Measurements from ENCODE around the gene MYH13.
"Not testable (repeated sequence)": the region's sequence is repeated elsewhere in the genome, so short reads cannot be mapped to it uniquely, and the experiment has no call there.

The MYH13 gene

DNA sequence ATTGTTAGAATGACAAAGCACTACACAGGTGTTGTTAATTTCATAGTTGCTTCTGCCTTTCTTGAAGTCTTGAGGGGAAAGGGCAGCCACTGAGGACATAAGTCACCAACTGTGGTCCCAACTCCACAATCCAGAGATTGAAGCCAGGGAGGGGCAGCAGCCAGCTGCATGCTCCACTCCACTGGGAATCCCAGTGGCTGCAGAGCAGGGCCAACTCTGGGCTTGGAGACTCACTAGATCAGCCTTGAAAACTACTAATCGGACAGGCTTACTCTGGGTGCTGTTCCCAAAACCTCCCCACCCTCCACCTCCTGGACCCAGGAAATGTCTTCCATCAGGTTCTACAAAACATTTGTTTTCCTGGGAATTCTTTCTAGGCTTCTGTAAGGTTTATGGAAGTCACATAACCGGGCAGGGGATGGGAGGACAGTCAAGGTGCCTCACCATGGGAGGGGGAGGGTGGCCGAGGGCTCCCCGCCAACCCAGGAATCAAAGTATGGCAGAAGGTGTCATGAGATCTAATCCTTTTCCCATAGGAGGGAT is 68.0 kb downstream of the MYH13 start:
- no peak for DNase-seq (ENCODE audit: low read depth)

DNA sequence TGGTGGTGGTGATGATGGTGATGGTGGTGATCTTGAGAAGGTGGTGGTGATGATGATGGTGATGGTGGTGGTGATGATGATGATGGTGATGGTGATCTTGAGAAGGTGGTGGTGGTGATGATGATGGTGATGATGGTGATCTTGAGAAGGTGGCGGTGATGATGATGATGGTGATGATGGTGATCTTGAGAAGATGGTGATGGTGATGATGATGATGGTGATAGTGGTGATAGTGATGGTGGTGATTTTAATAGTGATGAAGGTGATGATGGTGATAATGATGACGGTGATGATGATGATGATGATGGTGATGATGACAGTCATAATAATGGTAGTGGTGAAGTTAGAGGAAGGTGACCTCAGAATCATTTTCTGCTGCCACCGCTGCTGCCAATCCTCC is 75.1 kb downstream of the MYH13 start:
- no peak for DNase-seq (ENCODE audit: low read depth)

DNA sequence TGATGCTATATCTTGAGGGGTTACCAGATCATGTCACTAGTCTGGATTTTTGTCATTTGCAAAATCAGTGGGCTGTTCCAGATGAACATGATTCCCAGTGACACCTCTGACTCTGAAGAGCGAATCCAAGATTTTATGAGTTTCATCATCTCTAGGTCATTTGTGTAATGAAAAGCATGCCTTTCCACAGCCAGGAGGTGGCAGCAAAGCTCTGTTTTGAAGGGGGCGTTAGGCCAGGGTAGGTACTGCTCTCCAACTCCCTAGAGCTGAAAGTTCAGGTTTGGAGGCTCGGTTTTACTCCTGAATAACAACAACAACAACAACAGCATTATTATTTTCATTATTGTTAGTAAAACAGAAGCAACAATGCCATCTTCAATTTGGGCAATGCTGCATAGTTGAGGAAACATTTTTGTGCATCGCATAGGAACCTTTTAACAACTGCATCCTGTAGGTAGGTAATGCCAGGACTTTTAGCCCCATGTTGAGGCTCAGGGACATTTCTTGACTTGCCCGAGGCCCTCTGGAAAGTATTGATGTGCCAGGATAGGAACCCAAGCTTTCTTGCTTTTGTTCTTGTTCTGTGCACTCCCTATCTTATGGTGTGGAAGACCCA is 77.0 kb downstream of the MYH13 start:
- DNase-seq (ENCODE audit: low read depth): peak; percentile 52

DNA sequence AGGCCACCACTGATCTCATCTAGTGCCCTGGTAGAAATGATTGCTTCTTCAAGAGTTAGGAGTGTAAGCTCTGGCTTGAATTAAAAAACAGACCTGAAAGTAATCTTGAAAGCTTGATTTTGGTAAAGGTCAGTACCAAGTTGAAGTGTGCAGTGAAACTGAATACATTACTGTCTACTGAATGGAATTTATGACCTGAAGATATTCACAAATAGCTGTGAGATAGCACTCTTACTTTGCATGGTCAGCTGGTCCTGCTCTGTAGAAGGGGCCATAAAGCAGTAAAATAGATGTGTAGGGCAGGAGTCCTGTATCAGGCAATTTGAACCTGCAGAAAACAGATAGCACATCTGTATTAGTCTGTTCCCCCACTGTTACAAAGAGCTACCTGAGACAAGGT is 78.6 kb downstream of the MYH13 start:
- DNase-seq (ENCODE audit: low read depth): no peak

DNA sequence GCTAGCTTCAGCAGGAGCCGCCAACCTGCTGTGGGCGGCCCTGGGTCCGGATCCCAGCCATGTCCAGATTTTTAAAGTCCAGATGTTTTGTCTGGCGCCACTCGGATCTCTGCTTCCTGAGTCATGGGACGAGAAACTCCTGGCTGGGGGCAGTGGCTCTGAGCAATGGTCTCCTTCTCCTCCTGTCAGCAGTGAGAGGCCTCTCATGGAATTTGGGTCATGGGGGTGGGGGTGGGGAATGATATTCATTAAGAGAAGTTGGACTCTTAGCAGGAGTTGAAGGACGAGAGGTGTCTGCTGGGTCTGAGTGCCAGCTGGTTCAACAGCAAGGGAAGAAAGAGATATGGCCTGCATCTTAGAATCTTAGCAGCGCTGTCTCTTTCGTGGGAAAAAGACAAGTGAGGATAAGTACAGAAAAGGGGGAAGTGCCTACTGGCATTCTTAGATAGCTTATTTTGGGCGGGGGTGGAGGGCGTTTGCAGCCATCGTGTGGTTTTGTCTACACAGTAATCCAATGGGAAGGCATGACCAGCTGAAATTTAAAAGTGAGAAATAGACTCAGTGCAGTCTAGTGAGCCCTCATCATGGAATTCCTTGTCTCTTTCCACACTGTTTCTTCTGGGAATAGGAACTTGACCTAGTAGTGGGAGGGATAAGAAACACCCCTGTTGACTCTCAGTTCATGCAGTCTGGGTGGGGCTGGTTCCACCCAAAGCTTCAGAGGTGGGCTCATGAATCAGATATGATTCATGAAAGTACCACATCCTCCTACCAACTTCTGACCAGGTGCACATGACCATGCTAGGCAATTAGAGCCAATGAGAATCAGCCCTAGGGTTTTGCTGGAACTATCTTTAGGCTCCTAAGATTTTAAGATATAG is 80.5 kb downstream of the MYH13 start:
- DNase-seq (ENCODE audit: low read depth): no peak

DNA sequence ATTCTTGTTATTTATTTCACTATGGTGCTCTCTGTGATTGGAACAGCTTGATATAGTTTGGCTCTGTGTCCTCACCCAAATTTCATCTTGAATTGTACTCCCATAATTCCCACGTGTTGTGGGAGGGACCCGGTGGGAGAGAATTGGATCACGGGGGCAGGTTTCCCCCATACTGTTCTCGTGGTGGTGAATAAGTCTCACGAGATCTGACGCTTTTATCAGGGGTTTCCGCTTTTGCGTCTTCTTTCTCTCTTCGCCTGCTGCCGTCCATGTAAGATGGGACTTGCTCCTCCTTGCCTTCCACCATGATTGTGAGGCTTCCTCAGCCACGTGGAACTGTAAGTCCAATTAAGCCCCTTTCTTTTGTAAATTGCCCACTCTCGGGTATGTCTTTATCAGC is 81.2 kb downstream of the MYH13 start:
- DNase-seq (ENCODE audit: low read depth): not testable (repeated sequence)

DNA sequence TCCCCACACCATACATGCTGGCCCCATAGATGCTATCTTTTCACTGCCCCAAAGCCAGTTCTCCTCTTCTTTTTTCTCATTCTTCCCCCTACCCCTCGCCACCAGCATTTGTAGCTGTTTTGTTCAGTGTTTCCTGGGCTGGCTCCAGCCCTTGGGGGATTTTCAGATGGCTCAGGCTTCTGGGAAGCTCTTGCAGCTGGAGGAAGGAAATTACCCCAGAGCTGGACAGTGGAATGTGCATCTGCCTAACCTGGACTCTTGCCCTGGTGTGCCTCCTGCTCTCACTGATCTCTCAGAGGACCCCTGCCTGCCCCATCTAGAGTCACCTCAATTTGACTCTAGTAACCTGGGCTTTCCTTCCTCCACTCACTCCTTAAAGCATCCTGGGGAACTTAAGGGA is 82.8 kb downstream of the MYH13 start:
- DNase-seq (ENCODE audit: low read depth): no peak

DNA sequence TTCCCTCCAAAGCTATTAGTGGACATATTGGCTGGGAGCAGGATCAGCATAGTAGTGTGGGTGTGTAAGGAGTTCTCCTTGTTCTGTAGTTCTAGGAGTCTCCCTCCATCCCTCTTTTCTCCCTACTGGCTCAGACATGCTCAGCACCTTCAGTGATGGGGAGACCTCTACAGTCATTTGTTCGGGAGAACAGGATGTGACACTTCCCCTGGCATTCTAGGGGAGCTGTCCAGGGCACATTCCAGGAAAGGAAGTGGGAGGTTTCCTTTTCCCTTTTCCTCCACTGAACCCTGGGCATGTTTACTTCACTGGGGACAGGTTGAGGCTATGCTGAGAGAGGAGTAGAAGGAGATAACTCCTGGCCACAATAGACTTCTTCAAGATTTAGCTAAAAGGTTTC is 86.5 kb downstream of the MYH13 start:
- no peak for DNase-seq (ENCODE audit: low read depth)

DNA sequence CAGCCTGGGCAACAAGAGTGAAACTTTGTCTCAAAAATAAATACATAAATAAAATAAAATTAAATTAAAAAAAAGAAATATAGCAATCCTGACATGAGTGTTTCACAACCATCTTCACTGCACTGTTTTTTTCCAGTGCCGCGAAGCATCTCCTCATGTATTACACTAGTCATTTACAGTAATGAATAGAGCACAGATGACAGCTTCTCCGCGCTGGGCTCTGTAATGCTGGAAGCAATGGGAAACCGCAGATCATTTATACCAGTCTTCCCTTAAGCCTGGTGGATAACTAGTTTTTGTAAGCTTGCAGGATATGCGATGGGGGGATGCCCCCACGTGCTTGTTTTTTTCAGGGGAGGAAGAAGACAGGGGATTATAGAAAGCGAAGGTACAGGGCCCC is 86.9 kb downstream of the MYH13 start:
- no peak for DNase-seq (ENCODE audit: low read depth)

DNA sequence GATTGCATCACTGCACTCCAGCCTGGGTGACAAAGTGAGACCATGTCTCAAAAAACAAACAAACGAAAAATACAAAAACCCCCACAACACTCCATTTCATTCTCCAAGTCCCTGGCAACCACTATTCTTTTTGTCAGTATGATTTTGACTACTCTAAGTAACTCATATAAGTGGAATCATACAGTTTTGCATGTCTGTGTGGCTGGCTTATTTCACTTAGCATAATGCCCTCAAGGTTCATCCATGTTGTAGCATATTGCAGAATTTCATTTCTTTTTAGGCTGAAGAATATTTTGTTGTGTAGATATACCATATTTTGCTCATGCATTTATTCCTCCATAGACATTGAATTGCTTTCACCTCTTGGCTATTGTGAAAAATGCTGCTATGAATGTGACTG is 92.7 kb downstream of the MYH13 start:
- no peak for DNase-seq (ENCODE audit: low read depth)

DNA sequence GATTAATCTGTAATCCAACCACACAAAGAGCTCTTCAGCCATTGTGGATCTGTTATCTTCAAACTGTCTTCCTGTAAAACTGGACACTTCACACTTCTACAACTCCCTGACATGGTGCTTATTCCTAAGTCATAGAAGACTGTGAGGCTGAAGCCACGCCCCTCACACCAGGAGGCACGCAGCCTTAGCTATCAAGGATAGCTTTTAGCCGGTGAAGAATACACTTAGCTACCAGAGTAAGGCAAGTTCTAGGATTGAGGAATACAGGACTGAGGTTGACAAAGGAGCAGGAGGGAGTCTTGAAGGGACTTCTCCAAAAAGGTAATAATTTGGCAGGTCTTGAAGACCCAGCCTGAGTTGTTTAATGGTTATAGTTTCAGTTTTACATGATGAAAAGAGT is 94.6 kb downstream of the MYH13 start:
- DNase-seq (ENCODE audit: low read depth): no peak

DNA sequence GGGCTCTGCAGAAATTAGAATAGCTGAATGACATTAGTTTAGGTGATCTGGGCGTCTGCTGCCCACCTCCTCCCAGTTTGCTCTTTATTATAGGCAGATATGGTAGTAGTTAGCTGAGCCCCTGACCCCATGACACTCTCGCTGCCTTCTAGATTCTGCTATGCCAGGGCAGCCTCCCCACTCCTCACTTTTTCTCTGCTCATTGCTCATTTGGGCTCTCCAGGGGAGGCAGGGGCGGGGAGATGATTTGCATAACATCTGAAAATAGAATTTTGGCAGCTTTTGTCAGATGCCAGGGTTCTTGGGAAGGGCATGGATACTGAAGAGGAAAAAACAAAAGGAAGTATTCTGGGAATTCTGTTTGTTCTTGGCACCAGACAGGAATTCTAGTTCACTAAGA is 96.4 kb downstream of the MYH13 start:
- DNase-seq (ENCODE audit: low read depth): no peak

DNA sequence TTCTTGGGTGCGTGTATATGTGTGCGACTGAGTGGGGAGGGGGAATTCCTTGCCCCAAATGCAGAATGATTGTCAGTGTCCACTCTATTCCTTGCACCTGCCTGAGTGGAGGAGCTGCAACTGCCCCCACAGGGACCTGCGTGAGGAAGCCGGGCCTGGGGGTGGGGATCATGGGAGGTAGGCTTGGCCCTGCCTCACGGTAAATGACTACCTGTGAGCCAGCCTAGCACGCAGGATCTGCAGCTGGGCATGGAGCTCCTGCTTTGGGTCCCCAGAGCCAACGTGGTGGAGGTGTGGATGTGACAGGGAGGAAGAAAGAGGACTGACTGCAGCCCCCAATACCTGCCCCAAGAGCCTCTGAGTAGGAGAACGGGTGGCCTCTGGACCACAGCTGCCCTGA is 97.4 kb downstream of the MYH13 start:
- DNase-seq (ENCODE audit: low read depth): no peak

DNA sequence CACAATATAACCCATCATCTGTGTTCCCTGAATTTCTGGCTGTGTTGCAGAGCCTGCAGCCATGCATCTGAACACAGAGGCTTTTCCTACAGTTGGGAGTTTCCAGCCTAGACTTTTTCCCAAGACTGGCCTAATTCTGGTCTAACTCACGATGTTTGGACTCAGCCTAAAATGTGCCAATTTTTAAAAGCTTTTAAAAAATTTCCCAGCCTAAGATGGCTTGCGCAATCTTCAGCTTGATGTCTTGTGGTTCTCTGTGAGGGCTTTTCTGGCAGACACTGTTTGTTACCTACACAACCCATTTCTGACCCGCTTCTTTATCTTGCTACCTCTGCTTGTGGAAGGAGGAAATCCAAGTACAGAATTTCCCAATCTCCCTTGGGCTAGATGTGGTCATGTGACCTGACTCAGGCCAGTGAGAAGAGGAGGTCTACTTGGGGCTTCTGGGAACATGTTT is 101.7 kb downstream of the MYH13 start:
- DNase-seq (ENCODE audit: low read depth): peak; percentile 17

DNA sequence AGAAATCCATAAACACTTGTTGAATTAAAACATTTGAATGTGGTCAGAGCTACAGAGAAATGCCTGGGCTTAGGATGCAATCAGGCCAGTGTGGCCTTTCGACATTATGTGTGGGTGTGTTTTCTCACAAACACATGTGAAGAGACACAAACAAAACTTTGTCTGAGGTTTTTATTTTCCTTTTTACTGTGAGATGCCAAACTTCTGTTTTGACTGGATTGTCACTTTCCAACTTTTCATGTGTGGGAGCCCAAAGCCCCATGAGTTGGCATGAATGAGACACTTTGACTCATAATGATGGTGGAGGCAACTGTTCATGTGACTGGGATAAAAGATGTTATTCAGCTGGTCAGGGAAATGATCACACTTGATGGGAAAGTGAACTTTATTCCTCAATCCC is 102.5 kb downstream of the MYH13 start:
- DNase-seq (ENCODE audit: low read depth): no peak

DNA sequence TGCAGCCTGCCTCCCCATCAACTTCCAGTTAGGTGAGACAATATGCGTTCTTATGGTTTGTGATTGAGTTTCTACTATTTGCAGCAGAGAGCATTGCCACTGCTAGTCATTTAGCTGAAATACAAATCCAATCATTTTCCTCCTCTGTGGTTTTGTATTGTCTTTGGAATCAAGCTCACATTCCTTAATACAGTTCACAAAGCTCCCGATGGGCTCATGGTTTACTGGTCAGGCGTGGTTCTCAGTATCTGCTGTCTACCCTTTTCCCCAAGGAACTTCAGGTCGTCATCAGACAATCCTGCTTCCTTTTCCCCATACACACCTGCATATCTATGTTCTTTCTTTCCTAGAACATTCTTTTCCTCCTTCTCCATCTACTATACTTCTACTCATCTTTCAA is 104.8 kb downstream of the MYH13 start:
- DNase-seq (ENCODE audit: low read depth): no peak

DNA sequence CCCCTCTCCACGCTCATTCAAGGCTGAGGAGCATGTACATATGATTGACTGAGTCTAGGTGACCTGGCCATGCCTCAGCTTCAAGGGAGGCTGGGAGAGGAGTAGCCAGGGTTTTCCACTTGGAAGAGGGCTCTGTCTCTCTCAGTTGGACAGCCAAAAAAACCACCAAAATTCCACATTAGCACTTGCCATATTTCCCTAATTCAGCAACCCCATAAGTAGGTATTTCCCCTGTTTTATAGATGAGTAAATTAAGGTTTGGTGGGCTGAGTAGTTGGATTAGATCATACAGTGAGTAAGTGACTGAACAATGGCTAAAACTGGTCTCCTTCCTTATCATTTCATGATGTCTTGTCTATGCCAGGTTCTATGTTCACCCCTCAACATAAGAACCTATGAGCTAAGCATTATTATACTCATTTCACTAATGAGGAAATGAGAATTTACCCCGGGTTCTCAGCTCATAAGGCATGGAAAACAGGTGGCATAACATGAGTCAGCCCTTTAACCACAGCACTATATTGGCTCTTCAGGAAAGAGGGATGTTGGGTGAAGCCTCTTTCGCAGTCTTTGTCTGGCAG is 106.4 kb downstream of the MYH13 start:
- DNase-seq (ENCODE audit: low read depth): no peak

DNA sequence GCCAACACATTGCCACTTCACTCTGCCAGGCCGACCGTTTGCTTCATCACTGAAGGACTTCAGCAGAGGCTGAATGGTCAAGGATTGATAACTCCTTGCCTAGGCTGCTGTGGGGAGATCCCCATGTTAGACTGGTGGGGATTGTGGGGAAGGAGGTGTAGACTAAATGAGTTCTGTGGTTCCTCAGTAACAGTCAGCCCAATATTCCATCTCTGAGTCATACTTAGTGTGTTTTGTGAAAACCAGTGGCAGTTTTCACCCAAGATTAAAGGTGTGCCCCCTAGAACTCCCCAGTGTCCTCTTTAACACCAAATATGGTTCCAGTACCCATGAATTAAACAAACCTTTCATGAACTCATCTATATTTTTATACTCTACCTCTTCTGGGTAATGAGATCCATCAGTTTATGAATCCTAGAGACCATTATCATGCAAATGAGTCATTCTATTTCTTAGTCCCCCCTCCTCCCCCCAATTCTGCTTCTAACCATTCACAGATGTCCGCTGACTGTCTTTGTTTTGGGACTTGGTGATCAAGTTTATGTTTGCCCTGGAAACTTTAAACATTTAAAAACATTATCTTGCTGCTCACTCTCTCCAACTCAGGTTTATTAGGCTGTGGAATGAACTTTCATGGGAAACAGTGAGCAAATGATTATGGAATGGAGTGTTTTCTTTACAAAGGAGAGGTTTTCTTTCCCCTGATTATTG is 107.6 kb downstream of the MYH13 start:
- no peak for DNase-seq (ENCODE audit: low read depth)

DNA sequence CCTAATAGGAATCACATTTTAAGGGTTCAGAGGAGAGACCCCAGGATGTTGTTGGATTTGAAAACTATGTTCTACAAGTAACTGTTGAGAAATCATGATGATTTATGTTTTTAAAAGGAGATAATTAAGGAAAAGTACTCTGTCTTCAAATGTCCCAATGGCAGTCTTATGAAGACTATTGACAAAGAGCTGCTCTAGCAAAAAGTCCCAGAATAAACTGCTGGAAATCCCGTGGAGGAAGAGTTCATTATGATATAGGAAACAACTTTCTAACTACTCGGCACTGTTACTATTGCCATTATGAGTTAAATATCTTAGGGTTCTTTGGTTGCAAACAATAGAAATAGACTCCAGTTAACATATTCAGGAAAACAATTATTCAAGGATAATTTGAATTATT is 108.8 kb downstream of the MYH13 start:
- no peak for DNase-seq (ENCODE audit: low read depth)

DNA sequence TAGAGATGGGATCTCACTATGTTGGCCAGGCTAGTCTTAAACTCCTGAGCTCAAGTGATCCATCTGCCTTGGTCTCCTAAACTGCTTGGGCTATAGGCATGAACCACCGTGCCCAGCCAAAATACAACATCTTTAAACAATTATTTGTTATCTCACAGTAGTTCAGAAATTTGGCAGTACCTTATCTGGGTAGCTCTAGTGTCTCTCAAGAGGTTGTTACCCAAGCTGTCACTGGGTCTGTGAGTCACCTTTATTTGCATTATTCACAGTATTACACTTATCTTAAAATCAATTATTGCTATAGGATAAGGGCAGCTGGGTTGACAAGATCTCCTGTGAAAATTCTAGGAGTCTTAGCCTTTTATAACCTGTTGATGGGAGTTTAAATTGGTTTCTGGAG is 110.4 kb downstream of the MYH13 start:
- DNase-seq (ENCODE audit: low read depth): no peak

DNA sequence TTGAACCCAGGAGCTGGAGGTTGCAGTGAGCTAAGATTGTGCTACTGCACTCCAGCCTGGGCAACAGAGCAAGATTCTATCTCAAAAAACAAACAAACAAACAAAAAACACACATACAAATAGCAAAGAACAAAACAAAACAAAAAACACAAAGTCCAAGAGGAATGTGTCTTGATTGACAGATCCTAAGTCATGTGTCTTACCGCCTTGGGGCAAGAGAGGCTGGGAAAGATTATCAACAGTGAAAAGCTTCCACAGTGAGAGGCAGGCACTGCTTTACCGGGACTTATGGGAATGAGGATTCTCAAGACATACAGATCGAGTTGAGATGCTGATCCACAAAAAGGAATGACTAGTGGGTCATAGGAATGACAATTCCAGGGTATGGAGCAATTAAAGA is 111.7 kb downstream of the MYH13 start:
- DNase-seq (ENCODE audit: low read depth): no peak

DNA sequence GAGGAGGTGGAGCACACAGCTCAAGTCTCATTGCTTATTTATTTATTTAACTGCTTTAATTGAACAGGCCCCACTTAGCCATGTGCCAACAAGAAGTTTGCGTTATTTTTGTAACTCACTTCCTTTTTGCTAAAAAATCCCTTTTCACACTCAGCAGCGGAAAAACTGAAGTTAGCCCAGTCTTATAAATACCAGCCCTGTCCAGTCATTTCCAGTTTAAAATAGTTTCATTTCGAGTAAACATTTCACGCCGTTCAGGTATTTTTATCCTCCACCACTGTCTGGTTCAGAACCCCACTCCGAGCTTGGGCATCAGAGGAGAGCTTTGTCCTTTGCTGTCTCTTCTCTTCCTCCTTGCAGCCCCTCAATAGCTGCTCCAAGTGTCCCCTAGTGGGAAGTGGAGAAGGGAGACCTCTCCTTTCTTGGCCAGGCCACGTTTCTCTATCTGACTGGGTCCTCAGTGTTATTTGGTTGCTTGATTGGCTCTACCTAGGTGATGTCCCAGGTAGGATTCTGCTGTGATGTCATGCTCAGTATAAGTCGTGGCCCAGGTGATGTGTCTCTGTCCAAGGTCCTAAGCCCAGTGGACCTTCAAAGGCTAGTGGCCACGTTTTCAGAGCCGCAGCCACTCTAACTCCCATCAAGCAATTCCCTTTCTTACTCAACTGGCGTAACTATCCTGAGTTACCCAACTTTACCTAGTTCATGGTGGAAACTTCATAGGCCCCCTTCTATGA is 121.4 kb downstream of the MYH13 start:
- no peak for DNase-seq (ENCODE audit: low read depth)
